Endothelial cell (in vitro differentiated cells): ENCODE measurements around the gene MB21D2. TPM values are rescaled to one million over a fixed set of nuclear protein-coding genes. Genes with fewer than 3 reads are reported as not detected.

ENCODE experiments used
- DNase-seq: peaks from one replicate; pipeline ENCODE4 v3.0.0; 2021; ENCODE audit warnings: low spot score
- H3K27ac Mint-ChIP-seq: one replicate; pipeline ENCODE4 v1.8.0; 2021; ENCODE audit warnings: mixed read lengths, inconsistent platforms; ENCODE audit not compliant: unreplicated experiment
- H3K27me3 Mint-ChIP-seq: one replicate; pipeline ENCODE4 v1.8.0; 2021; ENCODE audit warnings: mild to moderate bottlenecking, moderate library complexity, mixed read lengths, inconsistent platforms; ENCODE audit not compliant: unreplicated experiment
- H3K36me3 Mint-ChIP-seq: one replicate; pipeline ENCODE4 v1.8.0; 2021; ENCODE audit warnings: mild to moderate bottlenecking, low read depth, mixed read lengths, inconsistent platforms; ENCODE audit not compliant: unreplicated experiment
- H3K4me1 Mint-ChIP-seq: one replicate; pipeline ENCODE4 v1.8.0; 2021; ENCODE audit warnings: mild to moderate bottlenecking, mixed read lengths, inconsistent platforms; ENCODE audit not compliant: unreplicated experiment
- H3K4me3 Mint-ChIP-seq: one replicate; pipeline ENCODE4 v1.8.0; 2021; ENCODE audit warnings: mild to moderate bottlenecking, mixed read lengths, inconsistent platforms; ENCODE audit not compliant: unreplicated experiment
- H3K9me3 Mint-ChIP-seq: one replicate; pipeline ENCODE4 v1.8.0; 2021; ENCODE audit warnings: mixed read lengths, inconsistent platforms; ENCODE audit not compliant: unreplicated experiment
- total RNA-seq: library from RNA; stranded (reverse); fragmentation: NEBNext Ultra II Directional; extraction: Animal tissue kit (Norgen Biotek cat#: 25700); gene quantifications from one replicate; pipeline ENCODE4 v1.2.1, GENCODE V29; 2021; ENCODE audit not compliant: unreplicated experiment
- TF ChIP-seq, protein P1 (sequence below): fragments of 200-600 bp; sonication (generic); IDR thresholded peaks from one replicate; pipeline ENCODE4 v1.5.0; 2021; ENCODE audit warnings: antibody characterized with exemption; ENCODE audit not compliant: unreplicated experiment

The MB21D2 gene
- total RNA-seq, 1 donor from 2014 or later: 4.3 TPM

- H3K4me1 Mint-ChIP-seq: peaks cover 10% of the 10 kb centered on the region
- no peaks in the 10 kb centered on the region for H3K36me3 Mint-ChIP-seq
- H3K27me3 Mint-ChIP-seq: no peaks in the 10 kb centered on the region
- H3K9me3 Mint-ChIP-seq: no peaks in the 10 kb centered on the region
- H3K4me3 Mint-ChIP-seq: no peak overlapping the region
- TF ChIP-seq, protein P1, sequence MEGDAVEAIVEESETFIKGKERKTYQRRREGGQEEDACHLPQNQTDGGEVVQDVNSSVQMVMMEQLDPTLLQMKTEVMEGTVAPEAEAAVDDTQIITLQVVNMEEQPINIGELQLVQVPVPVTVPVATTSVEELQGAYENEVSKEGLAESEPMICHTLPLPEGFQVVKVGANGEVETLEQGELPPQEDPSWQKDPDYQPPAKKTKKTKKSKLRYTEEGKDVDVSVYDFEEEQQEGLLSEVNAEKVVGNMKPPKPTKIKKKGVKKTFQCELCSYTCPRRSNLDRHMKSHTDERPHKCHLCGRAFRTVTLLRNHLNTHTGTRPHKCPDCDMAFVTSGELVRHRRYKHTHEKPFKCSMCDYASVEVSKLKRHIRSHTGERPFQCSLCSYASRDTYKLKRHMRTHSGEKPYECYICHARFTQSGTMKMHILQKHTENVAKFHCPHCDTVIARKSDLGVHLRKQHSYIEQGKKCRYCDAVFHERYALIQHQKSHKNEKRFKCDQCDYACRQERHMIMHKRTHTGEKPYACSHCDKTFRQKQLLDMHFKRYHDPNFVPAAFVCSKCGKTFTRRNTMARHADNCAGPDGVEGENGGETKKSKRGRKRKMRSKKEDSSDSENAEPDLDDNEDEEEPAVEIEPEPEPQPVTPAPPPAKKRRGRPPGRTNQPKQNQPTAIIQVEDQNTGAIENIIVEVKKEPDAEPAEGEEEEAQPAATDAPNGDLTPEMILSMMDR: no peak
- no peak for DNase-seq
- no peak overlapping the region for H3K27ac Mint-ChIP-seq
Observed at GRCh38 chr3:192889679-192890078, 28.0 kb downstream of the MB21D2 start.

DNA sequence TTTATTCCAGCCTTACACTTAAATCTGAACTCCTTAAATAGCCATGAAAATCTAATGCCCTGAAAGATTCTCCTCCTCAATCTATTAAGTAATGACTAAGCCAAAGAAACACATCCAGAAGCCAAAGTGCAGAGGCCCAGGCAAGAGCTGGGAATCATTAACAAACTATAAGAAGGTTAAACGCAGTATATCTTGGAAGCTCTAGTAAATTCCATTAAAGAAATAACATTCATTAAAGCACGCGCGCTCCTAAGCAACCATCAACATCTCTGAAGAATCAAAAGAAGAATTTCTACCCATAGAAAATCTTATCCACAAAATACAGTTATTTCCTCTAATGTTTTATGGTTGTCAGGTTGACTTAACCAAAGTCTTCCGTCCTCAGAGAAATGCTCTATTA lies 29.5 kb downstream of the MB21D2 start:
- TF ChIP-seq, protein P1: no peak
- Mint-ChIP-seq H3K27me3 (no peaks in the 10 kb centered on the region), H3K4me1 (peaks cover 6% of the 10 kb centered on the region), H3K9me3 (no peaks in the 10 kb centered on the region), H3K36me3 (no peaks in the 10 kb centered on the region), H3K27ac (no peak overlapping the region), H3K4me3 (no peak overlapping the region)
- DNase-seq: no peak

- no peaks in the 10 kb centered on the region for H3K9me3 Mint-ChIP-seq
- no peak overlapping the region for H3K27ac Mint-ChIP-seq
- H3K4me3 Mint-ChIP-seq: no peak overlapping the region
- peaks cover 5% of the 10 kb centered on the region for H3K4me1 Mint-ChIP-seq
- DNase-seq: no peak
- TF ChIP-seq, protein P1: no peak
- H3K36me3 Mint-ChIP-seq: no peaks in the 10 kb centered on the region
- H3K27me3 Mint-ChIP-seq: no peaks in the 10 kb centered on the region
Observed at GRCh38 chr3:192887701-192888100, 30.0 kb downstream of the MB21D2 start.

- Mint-ChIP-seq H3K27ac (no peak overlapping the region), H3K9me3 (no peaks in the 10 kb centered on the region), H3K36me3 (no peaks in the 10 kb centered on the region), H3K4me1 (peaks cover 5% of the 10 kb centered on the region), H3K27me3 (peaks cover 2% of the 10 kb centered on the region), H3K4me3 (no peak overlapping the region)
- DNase-seq: no peak
- TF ChIP-seq, protein P1: no peak
Observed at GRCh38 chr3:192887047-192887446, 30.6 kb downstream of the MB21D2 start.

DNA sequence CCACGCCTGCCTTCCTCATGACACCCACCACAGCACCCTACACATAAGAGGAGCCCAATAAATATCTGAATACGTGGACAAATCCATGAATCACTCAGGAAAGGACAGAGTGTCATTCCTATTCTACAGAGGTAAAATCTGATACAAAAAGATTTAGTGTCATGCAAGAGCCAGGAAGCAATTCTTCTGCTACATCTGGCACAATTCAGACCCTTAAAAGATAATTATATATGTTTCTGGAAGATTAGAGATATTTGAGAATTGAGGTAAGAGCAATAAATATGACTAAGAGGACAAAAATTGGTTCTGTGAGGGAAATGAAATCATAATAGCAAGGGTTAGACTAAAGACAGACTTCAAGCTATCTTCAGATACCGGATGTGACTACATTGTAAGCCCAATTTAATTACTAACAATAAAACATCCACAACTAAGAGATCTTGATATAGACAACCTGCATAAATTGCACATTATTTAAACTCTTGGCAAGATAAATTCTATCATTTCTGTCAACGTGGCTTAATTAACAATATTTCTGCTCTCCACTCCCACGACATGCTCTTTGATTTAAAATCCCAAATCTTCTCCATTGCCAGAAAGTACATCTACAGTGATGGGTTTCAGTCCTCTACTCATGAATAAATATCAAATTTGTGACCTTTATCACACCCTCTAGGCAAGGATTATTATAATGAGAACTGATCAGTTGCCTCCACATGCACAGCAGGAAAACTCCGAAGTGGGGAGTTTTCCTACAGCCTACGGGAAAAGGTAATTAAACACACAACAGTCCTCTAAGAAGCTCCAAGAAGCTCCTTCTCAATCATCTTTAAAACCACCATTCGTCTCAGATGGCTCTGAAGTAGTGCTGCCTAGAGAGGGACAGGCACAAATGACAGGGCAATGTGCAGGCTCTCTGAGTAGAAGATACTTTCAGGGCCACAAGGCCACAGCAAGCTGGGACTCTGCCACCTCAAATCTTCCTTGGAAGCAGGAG lies 32.6 kb downstream of the MB21D2 start:
- peaks cover 2% of the 10 kb centered on the region for H3K27me3 Mint-ChIP-seq
- peaks cover 5% of the 10 kb centered on the region for H3K4me1 Mint-ChIP-seq
- H3K4me3 Mint-ChIP-seq: no peak overlapping the region
- TF ChIP-seq, protein P1: no peak
- no peak overlapping the region for H3K27ac Mint-ChIP-seq
- no peaks in the 10 kb centered on the region for H3K9me3 Mint-ChIP-seq
- no peak for DNase-seq
- no peaks in the 10 kb centered on the region for H3K36me3 Mint-ChIP-seq
